Activated T-helper 2 cell treated with anti-CD3 and anti-CD28 coated beads, Interferon-gamma antibody, Interleukin-2, Interleukin-4, amounts not matched to agents 10 μg/mL and 5 μg/mL and 100 μg/mL, durations not matched to agents 14 hours and 24 hours and 36 hours (primary cell): ENCODE measurements around the gene ITGAE. TPM values are rescaled to one million over a fixed set of nuclear protein-coding genes. Genes with fewer than 3 reads are reported as not detected.

Experiments used
- DNase-seq: peaks from one replicate; pipeline ENCODE4 v3.0.0; 2021; ENCODE audit warnings: low spot score
- H3K27ac Mint-ChIP-seq: one replicate; pipeline ENCODE4 v1.8.0; 2021; ENCODE audit warnings: mixed read lengths
- H3K27me3 Mint-ChIP-seq: one replicate; pipeline ENCODE4 v1.8.0; 2021; ENCODE audit warnings: low read depth, mixed read lengths
- H3K36me3 Mint-ChIP-seq: one replicate; pipeline ENCODE4 v1.8.0; 2021; ENCODE audit warnings: low read depth, mixed read lengths
- H3K4me1 Mint-ChIP-seq: one replicate; pipeline ENCODE4 v1.8.0; 2021; ENCODE audit warnings: low read depth, mixed read lengths
- H3K4me3 Mint-ChIP-seq: one replicate; pipeline ENCODE4 v1.8.0; 2021; ENCODE audit warnings: low read depth, mild to moderate bottlenecking, moderate library complexity, mixed read lengths
- H3K9me3 Mint-ChIP-seq: one replicate; pipeline ENCODE4 v1.8.0; 2021; ENCODE audit warnings: mixed read lengths
- intact Hi-C: fragments of 100-400 bp; cut with micrococcal nuclease; formaldehyde crosslinking; loops from one replicate; pipeline ENCODE4 v1.15.1; 2023
- total RNA-seq: library from RNA; stranded (reverse); gene quantifications from 2 replicates; pipeline ENCODE4 v1.2.3, GENCODE V29; 2022

ITGAE gene
- total RNA-seq, 1 donor from 2014 or later: 36.2 TPM

DNA sequence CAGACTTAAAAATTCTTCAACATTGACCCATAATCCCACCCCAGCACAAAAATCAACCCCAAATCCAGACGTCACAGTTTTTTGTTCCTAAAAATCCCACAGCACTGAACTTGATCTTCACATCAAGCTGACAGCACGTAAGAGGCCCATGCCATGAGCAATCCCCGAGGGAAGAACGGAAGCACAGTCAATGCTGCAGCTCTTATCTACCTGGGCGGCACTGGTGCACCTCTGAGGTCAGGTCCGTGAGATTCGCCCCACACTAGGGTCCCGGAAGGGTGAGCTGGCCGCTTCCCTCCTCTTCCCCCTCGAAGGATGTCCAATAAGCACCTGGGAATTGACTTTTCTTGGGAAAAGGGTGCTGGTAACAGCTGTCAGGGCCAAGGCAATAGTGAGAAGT is 11.3 kb upstream of the ITGAE start:
- H3K4me1 Mint-ChIP-seq: peaks cover 13% of the 10 kb centered on the region
- intact Hi-C loops: no loop called here
- no peak for DNase-seq
- H3K36me3 Mint-ChIP-seq: peaks cover 67% of the 10 kb centered on the region
- H3K4me3 Mint-ChIP-seq: no peak overlapping the region
- H3K27me3 Mint-ChIP-seq: no peaks in the 10 kb centered on the region
- H3K27ac Mint-ChIP-seq: no peak overlapping the region
- H3K9me3 Mint-ChIP-seq: no peaks in the 10 kb centered on the region

DNA sequence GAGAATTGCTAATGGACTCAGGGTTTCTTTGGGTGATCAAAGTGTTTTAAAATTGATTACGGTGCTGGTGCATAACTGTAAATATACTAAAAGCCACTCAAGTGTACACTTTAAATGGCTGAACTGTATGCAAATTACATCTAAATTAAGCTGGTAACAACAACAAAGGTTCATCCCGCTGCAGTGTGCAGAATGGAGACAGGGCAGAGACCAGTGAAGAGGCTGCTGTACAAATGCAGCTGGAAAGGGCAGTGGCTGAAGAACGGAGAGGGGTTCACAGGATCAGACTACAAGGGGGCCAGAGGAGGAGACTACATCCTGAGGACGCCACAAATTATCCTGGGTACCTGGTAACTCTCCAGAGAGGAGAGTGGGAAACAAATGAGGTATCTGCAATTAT is 9.0 kb upstream of the ITGAE start:
- Mint-ChIP-seq H3K27ac (no peak overlapping the region), H3K27me3 (no peaks in the 10 kb centered on the region), H3K36me3 (peaks cover 70% of the 10 kb centered on the region), H3K4me1 (peaks cover 15% of the 10 kb centered on the region), H3K9me3 (no peaks in the 10 kb centered on the region), H3K4me3 (no peak overlapping the region)
- intact Hi-C loops: no loop called here
- DNase-seq: no peak

DNA sequence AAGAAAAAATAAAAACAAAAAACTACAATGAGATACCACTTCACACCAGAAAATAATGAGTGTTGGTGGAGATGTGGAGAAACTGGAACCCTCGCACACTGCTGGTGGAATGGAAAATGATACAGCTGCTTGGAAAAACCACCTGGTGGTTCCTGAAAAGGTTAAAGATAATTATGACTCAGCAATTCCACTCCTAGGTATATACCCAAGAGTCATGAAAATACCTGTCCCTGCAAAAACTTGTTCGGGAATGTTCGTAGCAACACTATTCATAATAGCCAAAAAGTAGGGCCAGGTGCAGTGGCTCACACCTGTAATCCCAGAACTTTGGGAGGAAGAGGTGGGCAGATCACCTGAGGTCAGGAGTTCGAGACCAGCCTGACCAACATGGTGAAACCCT is 8.1 kb upstream of the ITGAE start:
- Mint-ChIP-seq H3K27ac (no peak overlapping the region), H3K9me3 (no peaks in the 10 kb centered on the region), H3K27me3 (no peaks in the 10 kb centered on the region), H3K36me3 (peaks cover 62% of the 10 kb centered on the region), H3K4me3 (no peak overlapping the region), H3K4me1 (peaks cover 20% of the 10 kb centered on the region)
- no peak for DNase-seq
- intact Hi-C loops: no loop called here

DNA sequence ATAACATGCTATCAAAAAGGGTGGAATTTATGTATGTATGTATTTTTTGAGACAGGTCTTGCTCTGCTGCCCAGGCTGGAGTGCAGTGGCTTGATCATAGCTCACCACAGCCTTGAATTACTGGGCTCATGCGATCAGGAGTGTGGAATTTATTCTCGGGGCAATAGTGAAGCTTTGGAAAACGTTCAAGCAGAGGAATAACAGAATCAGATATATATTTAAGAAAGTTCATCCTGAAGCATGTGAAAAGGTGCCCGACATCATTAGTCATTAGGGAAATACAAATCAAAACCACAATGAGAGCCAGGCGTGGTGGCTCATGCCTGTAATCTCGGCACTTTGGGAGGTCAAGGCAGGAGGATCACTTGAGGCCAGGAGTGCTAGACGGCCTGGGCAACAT is 7.7 kb upstream of the ITGAE start:
- Mint-ChIP-seq H3K4me3 (no peak overlapping the region), H3K9me3 (no peaks in the 10 kb centered on the region), H3K4me1 (peaks cover 23% of the 10 kb centered on the region), H3K27ac (peak overlapping the region; percentile 75), H3K27me3 (no peaks in the 10 kb centered on the region), H3K36me3 (peaks cover 60% of the 10 kb centered on the region)
- intact Hi-C loops: no loop called here
- no peak for DNase-seq

DNA sequence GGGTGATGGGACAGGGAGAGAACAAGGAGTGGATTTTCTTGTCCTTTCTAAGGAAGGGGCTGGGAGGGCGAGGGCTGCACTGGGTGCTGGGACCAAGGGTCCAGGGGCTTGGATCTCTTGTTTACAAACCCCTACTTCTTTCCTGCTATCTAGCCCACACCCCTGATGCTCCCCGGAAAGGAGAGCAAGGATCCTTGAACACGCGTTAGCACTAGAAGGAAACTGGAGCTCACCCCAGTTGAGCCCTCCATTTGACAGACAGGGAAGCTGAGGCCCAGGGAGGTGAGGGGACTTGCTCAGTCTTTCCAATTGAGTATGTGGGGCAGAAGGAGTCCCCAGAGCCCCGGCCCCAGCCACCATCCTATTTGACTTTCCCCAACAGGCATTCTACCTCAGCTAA is 4.6 kb upstream of the ITGAE start:
- no peaks in the 10 kb centered on the region for H3K9me3 Mint-ChIP-seq
- intact Hi-C loops: no loop called here
- H3K4me3 Mint-ChIP-seq: no peak overlapping the region
- peak overlapping the region; percentile 11 for H3K27ac Mint-ChIP-seq
- H3K36me3 Mint-ChIP-seq: peaks cover 48% of the 10 kb centered on the region
- peaks cover 31% of the 10 kb centered on the region for H3K4me1 Mint-ChIP-seq
- DNase-seq: no peak
- H3K27me3 Mint-ChIP-seq: no peaks in the 10 kb centered on the region

DNA sequence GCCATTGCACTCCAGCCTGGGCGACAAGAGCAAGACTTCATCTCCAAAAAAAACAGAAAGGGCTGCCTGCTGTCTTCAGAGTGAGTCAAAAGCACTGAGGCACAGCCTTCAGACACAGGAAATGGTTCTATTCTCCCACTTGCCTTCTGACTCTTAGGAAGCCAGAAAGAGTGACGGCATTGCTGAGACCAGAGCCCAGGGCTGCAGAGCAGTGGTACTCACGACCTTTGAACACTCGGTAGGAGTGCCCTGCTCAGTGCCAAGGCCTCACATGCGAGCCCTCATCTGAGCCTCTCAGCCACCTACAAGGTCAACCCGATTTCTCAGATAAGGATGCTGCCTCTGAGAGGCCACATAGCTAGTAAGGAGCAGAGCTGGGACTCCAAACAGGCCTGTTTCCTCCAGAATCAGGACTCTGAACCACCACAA is 3.5 kb upstream of the ITGAE start:
- H3K27me3 Mint-ChIP-seq: no peaks in the 10 kb centered on the region
- DNase-seq: no peak
- peaks cover 42% of the 10 kb centered on the region for H3K36me3 Mint-ChIP-seq
- intact Hi-C loops: no loop called here
- H3K4me3 Mint-ChIP-seq: no peak overlapping the region
- peaks cover 28% of the 10 kb centered on the region for H3K4me1 Mint-ChIP-seq
- H3K27ac Mint-ChIP-seq: peak overlapping the region; percentile 74
- H3K9me3 Mint-ChIP-seq: no peaks in the 10 kb centered on the region

DNA sequence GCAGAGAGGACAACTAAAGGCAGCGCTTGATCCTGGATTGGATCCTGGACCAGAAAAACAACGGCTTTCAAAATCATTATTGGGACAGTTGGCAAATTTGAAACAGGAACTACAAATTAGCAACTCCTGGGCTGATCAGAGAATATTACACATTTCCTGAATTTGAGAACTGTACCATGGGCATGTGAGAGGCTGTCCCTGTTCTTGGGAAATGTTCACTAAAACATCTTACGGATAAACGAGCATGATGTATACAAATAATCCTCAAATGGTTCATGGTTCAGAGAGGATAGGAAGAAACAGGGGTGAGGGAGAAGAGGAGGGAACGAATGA is 2.3 kb upstream of the ITGAE start:
- Mint-ChIP-seq H3K27ac (peak overlapping the region; percentile 67), H3K27me3 (no peaks in the 10 kb centered on the region), H3K36me3 (peaks cover 36% of the 10 kb centered on the region), H3K4me1 (peaks cover 32% of the 10 kb centered on the region), H3K9me3 (no peaks in the 10 kb centered on the region), H3K4me3 (no peak overlapping the region)
- intact Hi-C loops: no loop called here
- no peak for DNase-seq

DNA sequence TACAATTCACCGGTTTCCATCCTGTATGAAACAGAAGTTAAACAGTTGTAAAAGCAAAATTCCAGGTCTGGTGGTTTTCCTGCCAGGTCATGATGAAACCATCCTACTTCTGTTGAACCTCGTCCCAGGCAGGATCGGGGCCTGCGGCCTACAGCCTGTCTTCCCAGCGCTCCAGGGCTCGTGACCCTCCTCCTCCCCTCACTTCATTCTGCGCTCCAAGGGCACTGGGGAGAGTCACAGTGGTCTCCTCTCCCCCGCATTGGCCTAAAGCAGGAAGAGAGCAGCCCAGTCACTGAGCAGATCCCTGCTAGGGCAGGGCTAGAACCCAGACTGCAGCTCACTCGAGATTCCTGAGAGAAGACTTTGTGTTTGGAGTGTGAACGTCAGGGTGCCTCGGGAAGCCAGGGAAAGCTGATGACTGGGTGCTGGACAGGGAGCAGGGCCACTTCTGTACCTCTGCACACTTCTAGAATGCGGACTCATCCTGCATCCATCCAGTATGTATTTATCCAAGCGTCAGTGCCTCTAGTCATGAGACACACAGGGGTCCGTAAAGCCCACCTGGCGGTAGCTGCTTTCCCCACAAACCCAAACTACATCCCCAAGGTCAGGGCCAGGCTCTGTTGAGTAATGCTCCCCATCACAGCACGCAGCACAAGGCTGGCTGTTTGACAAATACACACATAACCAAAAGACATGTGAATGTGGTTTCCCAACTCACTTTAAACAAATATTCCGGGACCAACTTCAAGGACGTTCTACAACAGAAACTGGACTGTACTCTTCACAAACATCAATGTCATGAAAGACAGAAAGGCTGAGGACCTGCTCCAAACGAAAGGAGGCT is 1.7 kb upstream of the ITGAE start:
- intact Hi-C loops: no loop called here
- Mint-ChIP-seq H3K9me3 (no peaks in the 10 kb centered on the region), H3K4me1 (peaks cover 35% of the 10 kb centered on the region), H3K27ac (peak overlapping the region; percentile 67), H3K27me3 (no peaks in the 10 kb centered on the region), H3K4me3 (no peak overlapping the region), H3K36me3 (peaks cover 30% of the 10 kb centered on the region)
- DNase-seq: no peak

DNA sequence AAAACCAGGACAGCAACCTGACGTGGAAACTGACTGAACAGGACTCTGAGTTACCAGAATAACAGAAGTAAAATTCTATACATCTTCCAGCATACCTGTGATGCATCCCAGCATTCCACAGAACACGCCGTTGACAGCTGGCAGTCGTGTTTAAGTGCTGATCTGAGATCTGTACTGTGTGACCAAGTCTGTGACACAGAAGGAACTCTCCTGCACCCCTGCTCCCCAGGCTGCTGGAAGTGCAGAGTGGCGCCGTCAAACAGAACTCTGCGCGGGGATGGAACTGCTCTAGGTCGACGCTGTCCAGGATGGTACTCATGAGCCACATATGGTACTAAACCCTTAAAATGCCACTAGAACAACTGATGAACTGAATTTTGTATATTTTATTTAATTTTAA is 804 bp upstream of the ITGAE start:
- no peak overlapping the region for H3K27ac Mint-ChIP-seq
- DNase-seq: no peak

DNA sequence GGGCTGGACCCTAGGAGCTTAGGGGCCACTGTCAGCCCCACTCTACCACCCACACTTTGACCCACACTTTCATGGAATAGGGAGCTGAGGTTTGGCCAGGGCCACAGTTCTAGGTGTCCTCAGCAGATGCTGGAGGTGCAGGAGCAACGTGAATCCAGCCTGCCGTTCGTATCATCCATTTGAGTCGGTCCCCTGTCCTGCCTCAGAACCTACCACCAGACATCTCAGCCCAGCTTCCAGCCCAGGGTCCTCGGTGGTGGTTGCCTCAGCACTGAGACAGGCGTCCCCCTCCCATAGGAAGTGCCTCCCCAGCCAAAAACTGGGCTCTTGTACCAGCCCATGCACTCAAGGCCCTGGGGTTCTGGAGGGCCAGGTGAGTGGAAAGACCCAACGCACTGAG is 359 bp upstream of the ITGAE start:
- Mint-ChIP-seq H3K4me3 (no peak overlapping the region), H3K9me3 (no peaks in the 10 kb centered on the region), H3K27me3 (no peaks in the 10 kb centered on the region), H3K36me3 (peaks cover 19% of the 10 kb centered on the region), H3K27ac (no peak overlapping the region), H3K4me1 (peaks cover 40% of the 10 kb centered on the region)
- DNase-seq: no peak
- intact Hi-C loops: no loop called here

More for the DNA sequence above, 804 bp upstream of the ITGAE start:
- intact Hi-C loops: no loop called here
- H3K36me3 Mint-ChIP-seq: peaks cover 21% of the 10 kb centered on the region
- H3K4me3 Mint-ChIP-seq: no peak overlapping the region
- peaks cover 35% of the 10 kb centered on the region for H3K4me1 Mint-ChIP-seq
- H3K9me3 Mint-ChIP-seq: no peaks in the 10 kb centered on the region
- H3K27me3 Mint-ChIP-seq: no peaks in the 10 kb centered on the region

DNA sequence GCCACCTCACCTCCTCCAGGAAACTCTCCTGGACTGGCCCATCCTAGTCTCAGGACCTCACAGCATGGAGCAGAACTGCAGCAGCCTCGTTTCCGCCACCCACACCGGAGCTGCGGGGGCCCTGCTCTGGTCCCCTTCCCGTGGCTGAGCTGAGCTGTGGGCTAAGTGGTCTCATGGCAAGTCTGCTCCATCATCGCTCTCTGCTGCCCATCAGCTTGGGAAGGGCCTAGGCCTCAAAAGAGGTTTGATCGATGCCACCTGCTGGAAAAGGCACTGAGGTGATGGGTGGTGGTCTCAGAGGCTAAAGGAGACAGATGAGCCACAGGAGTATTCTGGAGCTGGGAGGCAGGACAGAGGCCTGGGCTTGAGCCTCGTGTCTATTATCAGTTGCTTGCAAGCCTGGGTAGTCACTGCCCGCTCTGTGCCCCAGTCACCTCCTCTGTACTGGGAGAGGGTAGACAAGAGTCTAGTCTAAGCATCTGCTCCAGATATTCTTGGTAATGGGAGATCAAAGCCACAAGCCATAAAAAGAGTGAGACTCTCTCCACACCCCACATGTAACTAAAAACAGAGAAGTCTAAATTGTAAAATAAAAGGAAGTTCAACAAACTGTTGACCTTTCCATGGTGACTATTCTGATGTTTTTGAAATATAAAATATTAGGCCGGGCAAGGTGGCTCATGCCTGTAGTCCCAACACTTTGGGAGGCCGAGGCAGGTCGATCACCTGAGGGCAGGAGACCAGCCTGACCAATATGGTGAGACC is 1.6 kb downstream of the ITGAE start:
- H3K27ac Mint-ChIP-seq: peak overlapping the region; percentile 70
- no peaks in the 10 kb centered on the region for H3K9me3 Mint-ChIP-seq
- H3K4me3 Mint-ChIP-seq: no peak overlapping the region
- no peak for DNase-seq
- H3K4me1 Mint-ChIP-seq: peaks cover 51% of the 10 kb centered on the region
- peaks cover 11% of the 10 kb centered on the region for H3K36me3 Mint-ChIP-seq
- intact Hi-C loops: loop anchor here (5.0 kb wide), 1 partner anchor 87 kb away; no protein-coding TSS in a partner anchor
- no peaks in the 10 kb centered on the region for H3K27me3 Mint-ChIP-seq

DNA sequence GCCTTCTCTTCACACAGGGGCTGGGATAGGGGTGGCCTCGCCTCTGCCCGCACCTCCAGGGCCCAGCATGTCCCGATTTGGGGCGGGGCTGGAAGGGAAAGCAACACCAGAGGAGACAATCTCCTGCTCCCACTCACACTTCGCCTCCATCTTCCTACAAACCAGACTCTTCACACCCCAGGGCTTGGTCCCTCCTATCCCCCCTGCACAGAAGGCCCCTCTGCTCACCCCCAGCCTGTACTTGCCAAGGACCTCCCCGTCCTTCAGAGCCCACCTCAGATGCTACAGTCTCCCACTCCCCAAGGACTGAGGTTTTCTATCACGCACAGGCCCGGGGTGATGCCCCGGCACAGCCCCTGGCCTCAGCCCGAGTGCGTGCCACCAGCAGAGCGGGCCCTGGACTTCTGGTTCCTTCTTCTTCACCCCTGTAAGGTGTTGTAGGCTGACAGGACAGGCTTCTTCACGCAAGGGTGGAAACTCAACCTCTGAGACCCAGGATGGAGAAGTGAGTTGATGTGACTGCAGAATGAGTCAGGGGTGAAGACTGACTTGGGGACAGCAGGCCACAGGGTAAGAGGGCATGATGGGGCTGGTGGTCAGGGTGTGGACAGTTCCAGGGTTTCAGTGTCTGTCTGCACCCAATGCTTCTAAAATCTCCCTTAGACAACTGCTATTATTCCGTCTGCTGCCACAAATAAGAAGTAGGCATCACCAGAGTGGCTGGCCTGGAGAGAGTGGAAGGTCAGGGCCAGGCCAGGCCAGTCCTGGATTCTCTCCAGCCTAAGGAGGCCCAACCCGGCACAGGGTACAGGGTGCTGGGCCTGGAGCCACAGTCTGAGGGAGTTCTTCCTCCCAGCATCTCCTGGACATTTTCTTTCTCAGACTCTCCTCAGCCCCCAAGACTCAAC is 2.5 kb downstream of the ITGAE start:
- Mint-ChIP-seq H3K36me3 (peaks cover 11% of the 10 kb centered on the region), H3K9me3 (no peaks in the 10 kb centered on the region), H3K27ac (no peak overlapping the region), H3K27me3 (no peaks in the 10 kb centered on the region), H3K4me1 (peaks cover 47% of the 10 kb centered on the region), H3K4me3 (no peak overlapping the region)
- intact Hi-C loops: loop anchor here (5.0 kb wide), 1 partner anchor 86 kb away; no protein-coding TSS in a partner anchor
- DNase-seq: no peak
